Left renal cortex interstitium (tissue), 4 donors: ENCODE measurements around the gene STAT3. TPM values are rescaled to one million over a fixed set of nuclear protein-coding genes. Genes with fewer than 3 reads are reported as not detected.
"Not testable (repeated sequence)": the region's sequence is repeated elsewhere in the genome, so short reads cannot be mapped to it uniquely, and the experiment has no call there.

Experiments
- DNase-seq, 4 donors: peaks; one replicate each; pipeline ENCODE4 v3.0.0-alpha.2; 2013; ENCODE audit warnings: low read depth in 4 of 4, low spot score in 2 of 4, missing footprints in 1 of 4
- polyA plus RNA-seq, 4 donors: library from polyadenylated mRNA; unstranded; fragments of 120-200 nt; gene quantifications; one replicate each; pipeline ENCODE4 v1.2.1, GENCODE V29; 2013; ENCODE audit not compliant: insufficient read length in 4 of 4

The STAT3 gene
- polyA plus RNA-seq, 4 donors = 58.2 to 71.3 (median 61.9) TPM

GRCh38 chr17:42317967-42318366 lies 70.3 kb downstream of the STAT3 start:
- DNase-seq = not testable (repeated sequence)

- no peak for DNase-seq
Measured at GRCh38 chr17:42317266-42317845, 70.9 kb downstream of the STAT3 start.

- no peak for DNase-seq
Measured at GRCh38 chr17:42316755-42317154, 71.5 kb downstream of the STAT3 start.

GRCh38 chr17:42315402-42316156 lies 72.7 kb downstream of the STAT3 start:
- no peak for DNase-seq

- DNase-seq = no peak
Measured at GRCh38 chr17:42313773-42314566, 74.3 kb downstream of the STAT3 start.

GRCh38 chr17:42313389-42313772 lies 74.9 kb downstream of the STAT3 start:
- DNase-seq = no peak

GRCh38 chr17:42312285-42313130 lies 75.7 kb downstream of the STAT3 start:
- peak in 3 of 4 donors; percentile 61 to 80 (median 79) for DNase-seq

GRCh38 chr17:42312035-42312284 lies 76.3 kb downstream of the STAT3 start:
- DNase-seq = no peak

GRCh38 chr17:42311240-42312034 lies 76.8 kb downstream of the STAT3 start:
- DNase-seq = peak in 3 of 4 donors; percentile 63 to 87 (median 79)

- DNase-seq = no peak
Measured at GRCh38 chr17:42310787-42311215, 77.4 kb downstream of the STAT3 start.

- DNase-seq = no peak
Measured at GRCh38 chr17:42309986-42310786, 78.1 kb downstream of the STAT3 start.

GRCh38 chr17:42309142-42309541 lies 79.1 kb downstream of the STAT3 start:
- DNase-seq = no peak

GRCh38 chr17:42308446-42308845 lies 79.8 kb downstream of the STAT3 start:
- no peak for DNase-seq

GRCh38 chr17:42307362-42307927 lies 80.8 kb downstream of the STAT3 start:
- no peak for DNase-seq

- DNase-seq = no peak
Measured at GRCh38 chr17:42306385-42306667, 81.9 kb downstream of the STAT3 start.

GRCh38 chr17:42305543-42306384 lies 82.5 kb downstream of the STAT3 start:
- DNase-seq = no peak

- DNase-seq = not testable (repeated sequence)
Measured at GRCh38 chr17:42305031-42305330, 83.3 kb downstream of the STAT3 start.
